Upper lobe of right lung (tissue), 1 donor: ENCODE data around the gene RBP7. TPM values are rescaled to one million over a fixed set of nuclear protein-coding genes. Genes with fewer than 3 reads are reported as not detected.

Experiments
- ATAC-seq: fragments of 200-7000 bp; cut with Tn5 transposase; one replicate; pipeline ENCODE4 v1.9.1; 2020; ENCODE audit warnings: mild to moderate bottlenecking, moderate library complexity
- DNase-seq: peaks from one replicate; pipeline ENCODE4 v3.0.0-alpha.2; 2020
- H3K27ac ChIP-seq: fragments of 200-600 bp; one replicate; pipeline ENCODE4 v1.8.0; 2022
- H3K27me3 ChIP-seq: fragments of 200-600 bp; one replicate; pipeline ENCODE4 v1.8.0; 2022; ENCODE audit warnings: mild to moderate bottlenecking
- H3K36me3 ChIP-seq: fragments of 200-600 bp; one replicate; pipeline ENCODE4 v1.8.0; 2022
- H3K4me1 ChIP-seq: fragments of 200-600 bp; one replicate; pipeline ENCODE4 v1.8.0; 2022
- H3K4me3 ChIP-seq: fragments of 200-600 bp; one replicate; pipeline ENCODE4 v1.8.0; 2022; ENCODE audit warnings: mild to moderate bottlenecking
- H3K9me3 ChIP-seq: fragments of 200-600 bp; one replicate; pipeline ENCODE4 v1.8.0; 2022
- intact Hi-C: fragments of 100-400 bp; cut with DNase I; formaldehyde crosslinking; loops from one replicate; pipeline ENCODE4 v1.11.0; 2022
- total RNA-seq: library from RNA; stranded (reverse); fragmentation: NEBNext Ultra II Directional; extraction: Animal tissue kit (Norgen Biotek cat#: 25700); gene quantifications from one replicate; pipeline ENCODE4 v1.2.1, GENCODE V29; 2021
- TF ChIP-seq, protein P1 (sequence below): fragments of 200-600 bp; IDR thresholded peaks from one replicate; pipeline ENCODE4 v1.8.0; 2022; ENCODE audit warnings: antibody characterized with exemption
- donor health status: DM: no; HTN: yes; CAD: no; lungs with severe emphysema.

The RBP7 gene
- total RNA-seq, 1 donor from 2014 or later = 8.7 TPM

DNA sequence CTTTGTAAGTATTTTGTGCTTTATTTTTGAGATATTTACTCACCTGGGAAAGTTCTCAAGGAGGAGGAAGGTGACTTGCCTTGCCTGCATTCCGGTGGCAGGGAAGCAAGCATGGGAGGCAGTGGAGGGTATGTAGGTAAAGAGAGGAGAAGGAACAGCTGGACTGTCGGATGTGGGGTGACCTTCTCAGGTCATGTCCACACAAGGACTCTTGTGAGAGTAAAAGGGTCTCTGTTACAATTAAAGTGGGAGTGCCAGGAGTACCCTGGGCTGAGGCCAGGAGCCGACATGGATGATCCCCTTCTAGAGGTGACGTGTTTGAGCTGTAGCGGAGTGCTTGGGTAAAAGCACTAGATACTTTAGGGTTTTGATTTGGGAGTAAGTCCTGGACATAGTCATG lies 60.8 kb downstream of the RBP7 start:
- Histone ChIP-seq H3K36me3 (no peaks in the 10 kb centered on the region), H3K27me3 (no peaks in the 10 kb centered on the region), H3K9me3 (no peaks in the 10 kb centered on the region), H3K4me1 (peaks cover 18% of the 10 kb centered on the region), H3K4me3 (no peak overlapping the region), H3K27ac (no peak overlapping the region)
- DNase-seq = no peak
- ATAC-seq = no peak
- TF ChIP-seq, protein P1, sequence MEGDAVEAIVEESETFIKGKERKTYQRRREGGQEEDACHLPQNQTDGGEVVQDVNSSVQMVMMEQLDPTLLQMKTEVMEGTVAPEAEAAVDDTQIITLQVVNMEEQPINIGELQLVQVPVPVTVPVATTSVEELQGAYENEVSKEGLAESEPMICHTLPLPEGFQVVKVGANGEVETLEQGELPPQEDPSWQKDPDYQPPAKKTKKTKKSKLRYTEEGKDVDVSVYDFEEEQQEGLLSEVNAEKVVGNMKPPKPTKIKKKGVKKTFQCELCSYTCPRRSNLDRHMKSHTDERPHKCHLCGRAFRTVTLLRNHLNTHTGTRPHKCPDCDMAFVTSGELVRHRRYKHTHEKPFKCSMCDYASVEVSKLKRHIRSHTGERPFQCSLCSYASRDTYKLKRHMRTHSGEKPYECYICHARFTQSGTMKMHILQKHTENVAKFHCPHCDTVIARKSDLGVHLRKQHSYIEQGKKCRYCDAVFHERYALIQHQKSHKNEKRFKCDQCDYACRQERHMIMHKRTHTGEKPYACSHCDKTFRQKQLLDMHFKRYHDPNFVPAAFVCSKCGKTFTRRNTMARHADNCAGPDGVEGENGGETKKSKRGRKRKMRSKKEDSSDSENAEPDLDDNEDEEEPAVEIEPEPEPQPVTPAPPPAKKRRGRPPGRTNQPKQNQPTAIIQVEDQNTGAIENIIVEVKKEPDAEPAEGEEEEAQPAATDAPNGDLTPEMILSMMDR = no peak
- intact Hi-C loops = no loop called here

DNA sequence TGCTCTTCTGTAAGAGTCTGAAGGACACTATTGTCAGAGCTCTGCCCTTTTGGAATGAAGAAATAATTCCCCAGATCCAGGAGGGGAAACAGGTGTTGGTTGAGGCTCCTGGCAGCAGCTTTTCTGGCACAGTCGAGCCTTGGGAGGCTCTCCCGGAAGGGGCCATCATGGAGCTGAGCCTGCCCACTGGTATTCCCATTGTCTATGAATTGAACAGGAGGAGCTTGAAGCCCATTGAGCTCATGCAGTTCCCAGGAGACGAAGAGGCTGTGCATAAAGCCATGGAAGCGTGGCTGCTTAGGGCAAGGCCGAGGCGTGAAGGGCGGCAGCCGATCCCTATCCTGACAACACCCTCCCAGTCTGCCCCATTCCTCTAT lies 62.3 kb downstream of the RBP7 start:
- Histone ChIP-seq H3K4me3 (no peak overlapping the region), H3K4me1 (peaks cover 18% of the 10 kb centered on the region), H3K27ac (no peak overlapping the region), H3K36me3 (no peaks in the 10 kb centered on the region), H3K9me3 (no peaks in the 10 kb centered on the region), H3K27me3 (no peaks in the 10 kb centered on the region)
- ATAC-seq (no peak), DNase-seq (no peak)
- intact Hi-C loops = no loop called here
- TF ChIP-seq, protein P1 = no peak

DNA sequence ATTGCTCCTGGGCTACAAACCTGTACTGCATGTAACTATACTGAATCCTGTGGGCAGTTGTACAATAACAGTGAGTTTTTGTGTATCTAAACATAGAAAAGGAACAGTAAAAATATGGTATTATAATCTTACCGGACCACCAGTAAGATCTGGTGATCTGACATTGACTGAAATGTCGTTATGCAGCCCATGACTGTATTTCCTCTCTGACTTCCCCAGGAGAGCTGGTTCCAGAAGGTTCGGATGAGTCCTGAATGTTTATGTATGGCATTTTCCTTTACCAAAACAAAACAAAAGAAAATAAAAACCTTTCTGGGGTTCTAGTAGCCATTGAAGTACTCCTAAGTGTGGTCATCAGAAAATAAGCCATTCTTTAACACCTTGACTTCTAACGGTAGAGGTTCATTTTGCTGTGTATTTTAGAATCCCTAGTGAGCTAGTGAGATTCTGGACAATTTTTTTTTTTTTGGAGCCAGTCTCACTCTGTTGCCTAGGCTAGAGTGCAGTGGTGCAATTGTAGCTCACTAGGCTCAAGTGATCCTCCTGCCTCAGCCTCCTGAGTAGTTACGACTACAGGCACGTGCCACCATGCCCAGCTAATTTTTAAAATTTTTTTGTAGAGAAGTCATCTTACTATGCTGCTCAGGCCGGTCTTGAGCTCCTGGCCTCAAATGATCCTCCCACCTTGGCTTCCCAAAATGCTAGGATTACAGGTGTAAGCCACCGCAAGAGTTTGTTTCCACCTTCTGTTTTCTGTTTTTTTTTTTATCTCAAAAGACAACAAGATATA lies 63.5 kb downstream of the RBP7 start:
- Histone ChIP-seq H3K4me1 (peaks cover 18% of the 10 kb centered on the region), H3K9me3 (no peaks in the 10 kb centered on the region), H3K27ac (no peak overlapping the region), H3K36me3 (no peaks in the 10 kb centered on the region), H3K27me3 (no peaks in the 10 kb centered on the region), H3K4me3 (no peak overlapping the region)
- ATAC-seq (no peak), DNase-seq (no peak)
- TF ChIP-seq, protein P1 = no peak
- intact Hi-C loops = no loop called here

DNA sequence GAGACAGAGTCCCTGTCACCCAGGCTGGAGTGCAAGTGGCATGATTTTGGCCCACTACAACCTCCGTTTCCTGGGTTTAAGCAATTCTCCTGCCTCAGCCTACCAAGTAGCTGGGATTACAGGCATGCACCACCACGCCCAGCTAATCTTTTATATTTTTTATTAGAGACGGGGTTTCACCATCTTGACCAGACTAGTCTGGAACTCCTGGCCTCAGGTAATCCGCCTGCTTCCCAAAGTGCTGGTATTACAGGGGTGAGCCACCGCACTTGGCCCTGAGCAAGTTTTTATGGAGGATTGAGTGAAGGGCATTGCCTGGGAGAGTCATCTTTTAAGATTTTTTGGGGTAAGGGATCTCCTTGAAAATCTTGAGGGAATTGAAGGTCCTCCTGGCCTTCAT lies 64.2 kb downstream of the RBP7 start:
- Histone ChIP-seq H3K27me3 (no peaks in the 10 kb centered on the region), H3K9me3 (no peaks in the 10 kb centered on the region), H3K4me1 (peaks cover 16% of the 10 kb centered on the region), H3K36me3 (no peaks in the 10 kb centered on the region), H3K4me3 (no peak overlapping the region), H3K27ac (no peak overlapping the region)
- intact Hi-C loops = no loop called here
- ATAC-seq (no peak), DNase-seq (no peak)
- TF ChIP-seq, protein P1 = no peak

DNA sequence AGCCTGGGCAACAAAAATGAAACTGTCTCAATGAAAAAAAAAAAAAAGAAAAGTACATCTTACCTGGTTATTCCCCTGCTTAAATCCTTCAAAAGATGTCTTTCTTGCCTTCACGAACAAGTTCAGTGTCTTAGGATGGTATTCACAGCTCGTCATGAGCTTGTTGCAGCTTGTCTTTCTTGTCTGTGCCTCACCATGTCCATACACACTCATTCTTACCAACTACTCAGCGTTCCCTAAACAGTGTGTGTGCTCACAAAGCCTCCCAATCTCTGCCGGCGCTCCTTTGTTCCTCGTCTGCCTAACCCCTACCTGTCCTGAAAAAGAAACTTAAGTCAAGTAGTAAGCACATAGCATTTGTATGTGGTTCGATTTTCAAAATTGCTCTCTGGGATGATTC lies 66.8 kb downstream of the RBP7 start:
- Histone ChIP-seq H3K36me3 (no peaks in the 10 kb centered on the region), H3K9me3 (no peaks in the 10 kb centered on the region), H3K4me1 (peaks cover 17% of the 10 kb centered on the region), H3K27ac (no peak overlapping the region), H3K27me3 (no peaks in the 10 kb centered on the region), H3K4me3 (no peak overlapping the region)
- TF ChIP-seq, protein P1 = no peak
- intact Hi-C loops = no loop called here
- ATAC-seq (no peak), DNase-seq (no peak)
